ENCODE data around the gene CYTH1.

The CYTH1 gene

GRCh38 chr17:78818932-78819331, 36.9 kb upstream of the CYTH1 start:
- TF ChIP-seq EZH2 (IDR thresholded peaks at IDR 0.05; ENCODE audit: borderline replicate concordance, low read depth, low read length, severe bottlenecking) (no peak), CTCF (IDR thresholded peaks at IDR 0.05; ENCODE audit: borderline replicate concordance, extremely low read depth, low read length, poor library complexity, severe bottlenecking) (no peak)
- H3K4me3 ChIP-seq (ENCODE audit: low read depth in 1 of 2, low read length in 2 of 2), result no peak overlapping the region
- H3K79me2 ChIP-seq (ENCODE audit: insufficient read depth, low read length), result peaks cover 2% of the 10 kb centered on the region; the same call in 1 of the 2 replicates
- ATAC-seq (ENCODE audit: insufficient read depth, low read depth) (peak; percentile 90), DNase-seq (peak; percentile 56)
- H3K9me3 ChIP-seq (ENCODE audit: insufficient read depth, low read length, severe bottlenecking), result no peaks in the 10 kb centered on the region
- peaks cover 92% of the 10 kb centered on the region for H3K36me3 ChIP-seq (ENCODE audit: insufficient read depth, low read length)
- H3K4me2 ChIP-seq (ENCODE audit: insufficient read depth, low read length), result peak overlapping the region; percentile 21; the same call in 1 of the 2 replicates
- H3K27ac ChIP-seq (ENCODE audit: low read length), result peak overlapping the region; percentile 58
- no peaks in the 10 kb centered on the region for H3K27me3 ChIP-seq (ENCODE audit: insufficient read depth, low read length, poor library complexity)
- H2AFZ ChIP-seq (ENCODE audit: low read depth, low read length), result no peak overlapping the region
- H3K9ac ChIP-seq (ENCODE audit: low read depth, low read length), result peak overlapping the region; percentile 0; the same call in 1 of the 2 replicates
- H3K4me1 ChIP-seq (ENCODE audit: insufficient read depth, low read length), result peaks cover 37% of the 10 kb centered on the region
- H4K20me1 ChIP-seq (ENCODE audit: insufficient read depth, low read length), result peaks cover 28% of the 10 kb centered on the region

GRCh38 chr17:78818152-78818846, 36.2 kb upstream of the CYTH1 start:
- Histone ChIP-seq H3K79me2 (ENCODE audit: insufficient read depth, low read length) (peaks cover 2% of the 10 kb centered on the region; the same call in 1 of the 2 replicates), H3K36me3 (ENCODE audit: insufficient read depth, low read length) (peaks cover 92% of the 10 kb centered on the region), H3K9me3 (ENCODE audit: insufficient read depth, low read length, severe bottlenecking) (no peaks in the 10 kb centered on the region), H4K20me1 (ENCODE audit: insufficient read depth, low read length) (peaks cover 22% of the 10 kb centered on the region), H3K4me1 (ENCODE audit: insufficient read depth, low read length) (peaks cover 37% of the 10 kb centered on the region), H3K9ac (ENCODE audit: low read depth, low read length) (peak overlapping the region; percentile 0; the same call in 1 of the 2 replicates), H2AFZ (ENCODE audit: low read depth, low read length) (no peak overlapping the region), H3K4me2 (ENCODE audit: insufficient read depth, low read length) (peak overlapping the region; percentile 21; the same call in 1 of the 2 replicates), H3K27ac (ENCODE audit: low read length) (peak overlapping the region; percentile 58), H3K27me3 (ENCODE audit: insufficient read depth, low read length, poor library complexity) (no peaks in the 10 kb centered on the region), H3K4me3 (ENCODE audit: low read depth in 1 of 2, low read length in 2 of 2) (no peak overlapping the region)
- DNase-seq, result no peak
- TF ChIP-seq EZH2 (IDR thresholded peaks at IDR 0.05; ENCODE audit: borderline replicate concordance, low read depth, low read length, severe bottlenecking), result no peak
- TF ChIP-seq CTCF (IDR thresholded peaks at IDR 0.05; ENCODE audit: borderline replicate concordance, extremely low read depth, low read length, poor library complexity, severe bottlenecking), result no peak
- no peak for ATAC-seq (ENCODE audit: insufficient read depth, low read depth)

- TF ChIP-seq EZH2 (IDR thresholded peaks at IDR 0.05; ENCODE audit: borderline replicate concordance, low read depth, low read length, severe bottlenecking) (no peak), CTCF (IDR thresholded peaks at IDR 0.05; ENCODE audit: borderline replicate concordance, extremely low read depth, low read length, poor library complexity, severe bottlenecking) (no peak)
- H4K20me1 ChIP-seq (ENCODE audit: insufficient read depth, low read length), result peaks cover 15% of the 10 kb centered on the region
Observed at GRCh38 chr17:78817123-78817522, 35.0 kb upstream of the CYTH1 start.

More at GRCh38 chr17:78817123-78817522, 35.0 kb upstream of the CYTH1 start:
- Histone ChIP-seq H3K4me2 (ENCODE audit: insufficient read depth, low read length) (no peak overlapping the region), H3K27me3 (ENCODE audit: insufficient read depth, low read length, poor library complexity) (no peaks in the 10 kb centered on the region), H3K4me1 (ENCODE audit: insufficient read depth, low read length) (peaks cover 37% of the 10 kb centered on the region), H3K9ac (ENCODE audit: low read depth, low read length) (no peak overlapping the region), H3K9me3 (ENCODE audit: insufficient read depth, low read length, severe bottlenecking) (no peaks in the 10 kb centered on the region), H2AFZ (ENCODE audit: low read depth, low read length) (no peak overlapping the region), H3K4me3 (ENCODE audit: low read depth in 1 of 2, low read length in 2 of 2) (no peak overlapping the region), H3K79me2 (ENCODE audit: insufficient read depth, low read length) (0 out of 2 replicates have a peak, but pooled peaks cover 2% of the 10 kb centered on the region), H3K27ac (ENCODE audit: low read length) (no peak overlapping the region), H3K36me3 (ENCODE audit: insufficient read depth, low read length) (peaks cover 91% of the 10 kb centered on the region)
- peak; percentile 25; the same call in 1 of the 3 replicates for ATAC-seq (ENCODE audit: insufficient read depth, low read depth)
- peak; percentile 21 for DNase-seq

Measured in DND-41 (cell line).